ENCODE measurements around the gene SMIM20. TPM values are rescaled to one million over a fixed set of nuclear protein-coding genes. Genes with fewer than 3 reads are reported as not detected.

Gene SMIM20
- total RNA-seq, 1 experiment from 2014 or later: 45.7 TPM

GRCh38 chr4:25954293-25954904 is 40.4 kb downstream of the SMIM20 start:
- DNase-seq (ENCODE audit: low read depth): no peak

DNA sequence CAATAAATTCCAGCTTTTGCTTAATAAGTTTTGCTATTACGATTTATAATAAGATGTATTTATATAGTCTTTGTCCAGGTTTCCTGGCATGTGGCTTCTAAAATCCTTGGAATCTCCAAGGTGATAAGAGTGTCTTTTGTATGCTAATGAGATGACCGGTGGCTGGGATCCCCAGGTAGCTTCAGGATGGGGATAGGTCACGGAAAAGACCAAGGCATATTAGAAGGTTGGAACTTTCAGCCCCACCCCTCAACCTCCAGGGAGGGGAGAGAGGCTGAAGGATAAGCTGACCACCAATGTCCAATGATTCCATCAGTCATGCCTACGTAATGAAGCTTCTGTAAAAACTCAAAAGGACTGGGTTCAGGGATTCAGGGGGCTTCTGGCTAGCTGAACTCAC is 41.7 kb downstream of the SMIM20 start:
- DNase-seq (ENCODE audit: low read depth): no peak

- no peak for DNase-seq (ENCODE audit: low read depth)
Measured at GRCh38 chr4:25956260-25956659, 42.2 kb downstream of the SMIM20 start.

DNA sequence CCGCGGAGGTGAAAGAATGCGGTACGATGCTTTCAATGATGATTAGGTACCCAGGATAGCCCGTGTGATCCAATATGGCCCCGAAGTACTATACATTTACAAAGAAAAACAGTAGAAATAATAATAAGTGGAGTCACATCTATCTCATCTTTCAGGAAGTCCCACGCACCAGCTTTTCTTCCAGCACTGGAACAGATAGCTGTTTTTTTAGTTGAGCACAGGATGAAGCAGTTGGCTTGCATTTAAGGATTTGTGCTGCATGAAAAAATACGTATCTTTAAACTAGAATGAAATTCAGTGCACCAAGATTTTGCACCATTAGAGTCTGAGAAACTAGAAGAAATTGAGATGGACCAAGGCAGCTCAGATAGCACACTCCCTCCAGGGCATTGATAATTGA is 44.1 kb downstream of the SMIM20 start:
- DNase-seq (ENCODE audit: low read depth): no peak

- DNase-seq (ENCODE audit: low read depth): no peak
Measured at GRCh38 chr4:25962393-25962792, 48.4 kb downstream of the SMIM20 start.

- no peak for DNase-seq (ENCODE audit: low read depth)
Measured at GRCh38 chr4:25965629-25966028, 51.6 kb downstream of the SMIM20 start.

GRCh38 chr4:25966171-25966570 is 52.2 kb downstream of the SMIM20 start:
- DNase-seq (ENCODE audit: low read depth): no peak

DNA sequence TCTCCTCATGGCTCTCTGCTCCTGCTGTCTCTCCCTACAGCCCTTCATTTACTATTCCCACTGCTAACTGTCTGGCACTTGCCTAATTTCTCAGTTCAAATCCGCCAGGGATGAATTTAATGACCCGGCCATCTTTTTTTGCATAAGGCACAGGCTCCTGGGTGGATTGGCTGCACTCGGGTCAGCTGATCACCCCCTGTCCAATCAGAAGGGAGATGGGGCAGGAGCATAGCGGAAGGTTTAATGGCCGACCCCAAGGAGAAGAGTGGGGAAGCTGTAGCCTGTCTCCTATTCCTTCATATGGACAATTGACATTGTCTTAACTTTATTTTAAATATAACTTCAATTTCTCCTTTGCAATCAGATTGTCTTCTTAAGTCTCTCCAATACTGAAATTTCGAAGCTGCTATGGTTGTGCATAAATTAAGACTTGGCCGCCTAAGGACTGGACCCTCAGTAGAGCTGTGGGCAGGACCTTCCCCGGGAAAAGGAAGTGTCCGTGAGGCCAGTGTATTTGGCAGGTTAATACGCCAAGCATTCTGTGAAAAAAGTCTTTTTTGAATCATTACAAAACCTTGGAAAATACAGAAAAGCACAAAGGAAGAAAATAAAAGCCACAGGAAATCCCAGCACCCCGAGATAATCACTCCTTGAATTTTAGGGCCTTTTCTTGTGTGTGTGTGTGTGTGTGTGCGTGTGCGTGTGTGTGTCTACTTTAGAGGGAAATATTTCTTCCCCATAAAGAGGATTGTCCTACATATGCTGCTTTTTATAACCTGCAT is 55.5 kb downstream of the SMIM20 start:
- no peak for DNase-seq (ENCODE audit: low read depth)

DNA sequence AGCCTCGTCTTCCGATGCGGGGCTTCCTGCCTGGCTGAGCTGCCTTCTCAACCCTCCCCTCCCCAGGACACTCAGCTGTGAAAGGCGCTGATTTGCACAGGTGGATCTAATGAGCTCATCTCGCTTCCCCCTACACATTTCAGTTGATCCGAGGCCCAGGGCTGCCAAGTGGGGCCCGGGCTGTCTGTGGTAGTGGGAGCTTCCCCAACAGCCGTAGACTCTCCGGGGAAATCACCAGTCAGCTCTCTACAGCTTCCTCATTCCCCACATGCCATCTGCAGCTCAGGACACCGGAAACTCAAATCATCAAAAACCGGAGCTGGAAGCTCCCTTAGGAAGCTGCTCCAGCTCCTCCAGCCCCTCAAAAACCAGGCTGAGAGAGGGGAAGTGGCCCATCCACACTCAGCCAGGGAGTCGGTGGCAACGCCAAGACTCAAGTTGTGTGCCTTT is 56.2 kb downstream of the SMIM20 start:
- DNase-seq (ENCODE audit: low read depth): no peak

GRCh38 chr4:25970691-25971432 is 56.8 kb downstream of the SMIM20 start:
- peak; percentile 78 for DNase-seq (ENCODE audit: low read depth)

DNA sequence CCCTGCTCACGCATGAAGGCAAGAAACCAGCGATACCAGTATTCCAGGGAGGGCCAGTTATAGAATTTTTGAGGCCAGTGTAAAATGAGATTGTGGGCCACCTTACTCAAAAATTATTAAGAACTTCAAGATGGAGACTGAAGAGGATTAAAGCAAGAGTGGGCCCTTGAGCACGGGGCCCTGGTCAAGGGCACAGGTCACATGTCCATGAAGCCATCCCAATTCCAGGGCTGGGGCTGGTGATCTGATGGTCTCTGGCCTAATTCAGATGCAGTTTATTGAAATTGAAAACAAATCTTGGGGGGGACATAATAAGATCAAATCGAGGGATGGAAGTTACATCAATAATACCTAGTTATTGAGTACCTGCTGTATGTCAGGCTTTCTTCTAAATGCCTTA is 58.3 kb downstream of the SMIM20 start:
- DNase-seq (ENCODE audit: low read depth): no peak

DNA sequence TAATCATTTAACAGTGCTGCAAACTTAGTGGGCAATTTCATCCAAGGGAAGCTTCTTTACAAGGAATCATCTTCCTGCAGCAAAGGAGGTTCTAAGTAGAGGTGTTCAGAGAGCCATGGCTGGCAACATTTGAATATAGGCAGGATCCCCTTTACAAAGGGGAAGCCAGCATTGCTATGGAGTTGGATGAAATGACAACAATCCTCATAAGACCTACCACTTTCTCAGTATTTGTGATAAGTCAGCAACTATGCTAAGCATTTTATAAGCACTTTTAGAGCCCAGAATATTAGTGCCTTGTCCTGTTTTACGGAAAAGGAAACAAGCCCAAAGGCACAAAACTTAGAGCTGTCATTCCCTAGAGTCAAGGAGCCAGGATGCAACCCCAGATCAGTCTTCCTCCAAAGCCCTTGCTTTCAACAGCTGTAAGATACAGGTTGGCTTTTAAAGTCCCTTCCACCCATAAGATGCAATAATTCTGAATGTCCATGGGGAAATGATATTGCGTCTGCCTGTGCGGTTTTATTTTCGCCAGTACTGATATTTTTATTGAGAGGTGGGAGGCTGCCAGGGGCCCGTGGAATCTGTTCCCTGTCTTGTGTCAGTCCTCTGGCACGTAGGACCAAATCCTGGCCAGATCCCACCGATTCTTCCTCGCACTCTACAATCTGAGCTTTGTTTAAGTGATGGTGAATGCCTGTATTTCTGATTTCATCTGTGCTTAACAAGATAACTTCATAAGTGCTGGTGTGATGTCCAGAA is 59.1 kb downstream of the SMIM20 start:
- no peak for DNase-seq (ENCODE audit: low read depth)

GRCh38 chr4:25976780-25977179 is 62.8 kb downstream of the SMIM20 start:
- no peak for DNase-seq (ENCODE audit: low read depth)

DNA sequence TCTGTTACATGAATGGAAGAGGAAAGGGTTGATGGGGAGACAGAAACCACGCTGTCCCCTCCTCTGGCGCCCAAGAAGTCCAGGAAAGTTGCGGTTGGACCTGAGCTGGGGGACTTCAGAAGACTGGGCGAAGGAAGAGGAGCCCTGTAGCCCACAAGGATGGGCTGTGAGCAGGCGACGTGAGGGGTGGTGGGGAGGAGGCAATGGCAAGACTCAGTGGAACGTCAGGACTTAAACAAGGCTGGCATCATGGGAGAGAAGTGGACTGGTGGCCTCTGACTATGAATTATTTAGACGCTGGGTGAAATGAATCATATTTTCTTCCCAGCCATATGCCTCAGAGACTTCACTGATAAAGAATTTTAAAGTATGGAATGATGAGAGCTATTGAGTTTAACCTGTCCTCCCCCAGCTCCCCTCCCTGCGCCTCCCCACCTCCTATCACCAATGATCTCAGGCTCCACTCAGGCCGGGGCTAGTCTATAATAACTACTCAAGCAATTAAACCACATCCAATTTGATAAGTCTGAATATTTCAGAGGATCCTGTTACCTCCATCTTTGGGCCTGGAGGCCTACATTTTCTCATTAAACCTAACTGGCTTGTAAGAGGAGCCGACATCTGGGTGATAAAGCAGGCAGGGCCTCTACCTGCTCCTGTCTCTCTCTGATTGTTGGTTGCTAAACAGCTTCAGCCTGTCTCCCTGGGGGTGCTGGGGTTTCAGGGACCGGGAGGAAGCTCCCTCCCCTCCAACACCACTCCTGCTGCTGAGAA is 63.6 kb downstream of the SMIM20 start:
- DNase-seq (ENCODE audit: low read depth): no peak

DNA sequence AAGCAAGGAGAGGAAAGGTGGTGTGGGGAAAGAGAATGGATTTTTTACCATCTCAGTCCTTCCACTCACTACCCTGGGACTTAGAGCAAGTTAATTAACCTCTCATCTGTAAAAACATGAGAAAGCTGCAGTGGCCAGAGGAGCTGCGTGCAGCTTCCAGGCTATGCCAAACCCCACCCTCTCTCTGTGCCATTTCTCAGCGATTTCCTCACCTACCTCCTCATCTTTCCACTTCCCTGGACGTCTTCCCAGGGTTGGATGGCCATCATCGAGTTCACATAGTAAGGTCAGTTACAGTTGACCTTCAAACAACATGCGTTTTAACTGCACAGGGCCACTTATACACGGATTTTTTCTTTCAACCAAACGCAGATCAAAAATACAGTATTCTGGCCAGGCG is 64.3 kb downstream of the SMIM20 start:
- DNase-seq (ENCODE audit: low read depth): no peak

Other genes with a start within 250 kb of the SMIM20 start
- gene SEL1L3, start 51.2 kb upstream of the SMIM20 start, total RNA-seq (2014; rRNA removed; shearing (Covaris generic)): 1.2 and 1.6 TPM in 2 replicates

All from RPMI7951 (cell line).